ENCODE data around the gene SERPINB10.
A peak's percentile ranks its signal among the peaks of the same experiment; 100 is the strongest.

Gene SERPINB10

DNA sequence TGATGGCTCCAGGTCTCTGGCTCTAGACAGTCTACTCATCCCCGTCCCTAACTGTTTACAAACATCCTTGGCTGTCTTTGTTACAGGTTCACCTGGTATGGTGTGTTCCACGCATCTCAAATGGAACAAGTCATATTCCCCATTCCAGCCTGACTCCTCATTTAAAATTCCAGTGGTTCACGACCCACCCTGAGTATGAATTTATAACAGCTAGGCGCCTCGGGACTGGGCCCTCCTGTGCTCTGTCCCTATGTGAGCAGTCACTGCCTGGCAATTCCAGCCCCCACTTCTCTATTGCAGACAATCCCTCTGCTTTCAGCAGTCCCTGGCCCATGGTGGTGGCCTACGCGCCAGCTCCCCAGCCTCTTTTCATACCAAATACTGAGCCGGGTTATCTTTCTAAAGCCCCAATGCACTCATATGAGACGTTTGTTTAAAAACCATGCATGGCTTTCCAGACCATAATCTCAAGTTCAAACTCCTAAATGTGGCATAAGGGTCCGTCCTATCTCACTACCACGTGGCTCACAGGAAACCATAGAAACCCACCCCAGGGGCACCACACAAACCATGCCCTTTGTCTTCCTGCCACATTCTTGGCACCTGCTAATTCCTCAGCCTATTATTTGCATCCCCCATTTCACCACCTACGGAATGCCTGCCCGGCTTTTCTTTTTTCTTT, 63.7 kb downstream of the SERPINB10 start:
- Histone ChIP-seq H3K4me1 (ENCODE audit: control insufficient read depth in 1 of 2, insufficient read depth in 2 of 2, low read length in 2 of 2) (peaks cover 4 to 8% of the 10 kb centered on the region in 2 donors), H3K27ac (ENCODE audit: low read length) (peak overlapping the region; percentile 78), H3K9me3 (ENCODE audit: control insufficient read depth in 1 of 2, low read length in 2 of 2) (no peaks in the 10 kb centered on the region), H3K27me3 (ENCODE audit: low read depth, low read length) (no peaks in the 10 kb centered on the region), H3K4me3 (ENCODE audit: low read depth in 1 of 2, low read length in 2 of 2) (peak overlapping the region; percentile 60 to 67), H3K36me3 (ENCODE audit: control insufficient read depth in 1 of 2, insufficient read depth in 2 of 2, low read length in 2 of 2) (no peaks in the 10 kb centered on the region)

GRCh38 chr18:63972002-63972376, 64.2 kb downstream of the SERPINB10 start:
- Histone ChIP-seq H3K9me3 (ENCODE audit: control insufficient read depth in 1 of 2, low read length in 2 of 2) (no peaks in the 10 kb centered on the region), H3K27me3 (ENCODE audit: low read depth, low read length) (no peaks in the 10 kb centered on the region), H3K4me1 (ENCODE audit: control insufficient read depth in 1 of 2, insufficient read depth in 2 of 2, low read length in 2 of 2) (peaks cover 4 to 8% of the 10 kb centered on the region in 2 donors), H3K27ac (ENCODE audit: low read length) (no peak overlapping the region), H3K36me3 (ENCODE audit: control insufficient read depth in 1 of 2, insufficient read depth in 2 of 2, low read length in 2 of 2) (no peaks in the 10 kb centered on the region), H3K4me3 (ENCODE audit: low read depth in 1 of 2, low read length in 2 of 2) (no peak overlapping the region)

DNA sequence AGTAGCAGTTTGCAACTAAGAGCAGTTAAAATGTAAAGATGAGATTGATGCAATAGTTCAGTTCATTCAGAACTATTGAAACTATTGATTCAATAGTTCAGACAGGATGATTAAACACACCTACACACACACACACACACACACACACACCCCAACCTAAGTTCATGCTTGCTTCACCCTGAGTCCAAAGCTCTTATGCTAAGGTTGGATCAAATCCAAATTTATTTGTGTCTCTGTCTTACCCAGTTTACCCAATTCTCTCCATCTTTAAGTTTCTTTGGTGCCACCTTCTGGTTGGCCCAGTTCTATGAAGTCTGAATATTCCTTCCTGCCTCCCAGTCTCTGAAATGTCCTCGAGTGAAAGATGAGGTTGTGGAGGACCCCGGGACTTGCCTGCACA, 67.2 kb downstream of the SERPINB10 start:
- Histone ChIP-seq H3K9me3 (ENCODE audit: control insufficient read depth in 1 of 2, low read length in 2 of 2) (no peaks in the 10 kb centered on the region), H3K27ac (ENCODE audit: low read length) (no peak overlapping the region), H3K36me3 (ENCODE audit: control insufficient read depth in 1 of 2, insufficient read depth in 2 of 2, low read length in 2 of 2) (no peaks in the 10 kb centered on the region), H3K4me1 (ENCODE audit: control insufficient read depth in 1 of 2, insufficient read depth in 2 of 2, low read length in 2 of 2) (peaks cover 0 to under 1% of the 10 kb centered on the region in 2 donors), H3K4me3 (ENCODE audit: low read depth in 1 of 2, low read length in 2 of 2) (no peak overlapping the region), H3K27me3 (ENCODE audit: low read depth, low read length) (no peaks in the 10 kb centered on the region)

GRCh38 chr18:63975628-63976027, 67.9 kb downstream of the SERPINB10 start:
- no peaks in the 10 kb centered on the region for H3K27me3 ChIP-seq (ENCODE audit: low read depth, low read length)
- H3K9me3 ChIP-seq (ENCODE audit: control insufficient read depth in 1 of 2, low read length in 2 of 2), result no peaks in the 10 kb centered on the region
- no peak overlapping the region for H3K27ac ChIP-seq (ENCODE audit: low read length)
- H3K4me1 ChIP-seq (ENCODE audit: control insufficient read depth in 1 of 2, insufficient read depth in 2 of 2, low read length in 2 of 2), result peaks cover 0 to 3% of the 10 kb centered on the region in 2 donors
- no peak overlapping the region for H3K4me3 ChIP-seq (ENCODE audit: low read depth in 1 of 2, low read length in 2 of 2)
- no peaks in the 10 kb centered on the region for H3K36me3 ChIP-seq (ENCODE audit: control insufficient read depth in 1 of 2, insufficient read depth in 2 of 2, low read length in 2 of 2)

DNA sequence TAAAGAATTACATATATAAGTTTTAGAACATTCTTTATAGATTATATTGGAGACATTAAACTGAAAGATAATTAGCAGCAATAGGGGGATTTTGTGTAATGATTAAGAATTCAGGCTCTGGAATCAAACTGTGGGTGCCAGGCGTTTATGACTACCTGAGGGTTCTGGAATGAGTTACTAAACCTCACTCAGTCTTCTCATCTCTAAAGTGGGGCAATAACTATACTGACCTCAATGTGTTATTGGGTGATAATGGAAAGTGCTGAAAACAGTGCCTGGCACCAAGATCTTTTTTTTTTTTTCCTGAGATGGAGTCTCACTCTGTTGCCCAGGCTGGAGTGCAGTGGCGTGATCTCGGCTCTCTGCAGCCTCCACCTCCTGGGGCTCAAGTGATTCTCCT, 69.3 kb downstream of the SERPINB10 start:
- Histone ChIP-seq H3K36me3 (ENCODE audit: control insufficient read depth in 1 of 2, insufficient read depth in 2 of 2, low read length in 2 of 2) (peaks cover 4 to 6% of the 10 kb centered on the region in 2 donors), H3K4me3 (ENCODE audit: low read depth in 1 of 2, low read length in 2 of 2) (no peak overlapping the region), H3K27ac (ENCODE audit: low read length) (no peak overlapping the region), H3K27me3 (ENCODE audit: low read depth, low read length) (no peaks in the 10 kb centered on the region), H3K4me1 (ENCODE audit: control insufficient read depth in 1 of 2, insufficient read depth in 2 of 2, low read length in 2 of 2) (peaks cover 0 to 3% of the 10 kb centered on the region in 2 donors), H3K9me3 (ENCODE audit: control insufficient read depth in 1 of 2, low read length in 2 of 2) (no peaks in the 10 kb centered on the region)

GRCh38 chr18:63979409-63979920, 71.7 kb downstream of the SERPINB10 start:
- Histone ChIP-seq H3K4me1 (ENCODE audit: control insufficient read depth in 1 of 2, insufficient read depth in 2 of 2, low read length in 2 of 2) (peaks cover 0 to 3% of the 10 kb centered on the region in 2 donors), H3K36me3 (ENCODE audit: control insufficient read depth in 1 of 2, insufficient read depth in 2 of 2, low read length in 2 of 2) (peaks cover 17% of the 10 kb centered on the region in 2 donors), H3K27ac (ENCODE audit: low read length) (peak overlapping the region; percentile 48), H3K27me3 (ENCODE audit: low read depth, low read length) (no peaks in the 10 kb centered on the region), H3K9me3 (ENCODE audit: control insufficient read depth in 1 of 2, low read length in 2 of 2) (no peaks in the 10 kb centered on the region), H3K4me3 (ENCODE audit: low read depth in 1 of 2, low read length in 2 of 2) (peak overlapping the region; percentile 51 to 57)

DNA sequence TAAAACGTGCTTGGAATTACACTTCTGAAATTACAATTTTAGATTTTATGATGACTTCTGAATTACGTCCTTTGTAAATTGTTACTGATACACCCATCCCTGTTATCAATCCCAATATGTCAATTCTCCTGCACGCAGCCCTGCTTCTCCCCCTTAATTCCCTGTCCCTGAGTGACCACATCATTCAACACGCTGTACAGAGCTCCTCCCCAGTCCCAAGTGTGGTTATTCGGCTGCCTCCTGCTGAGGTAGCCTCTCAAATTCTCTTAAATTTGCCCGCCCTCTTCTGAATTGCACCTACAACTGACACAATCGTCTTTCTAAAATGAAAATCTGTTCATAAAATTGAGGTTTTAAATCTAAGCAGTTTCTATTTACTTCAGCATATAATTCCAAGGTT, 72.3 kb downstream of the SERPINB10 start:
- peaks cover 0 to 3% of the 10 kb centered on the region in 2 donors for H3K4me1 ChIP-seq (ENCODE audit: control insufficient read depth in 1 of 2, insufficient read depth in 2 of 2, low read length in 2 of 2)
- no peaks in the 10 kb centered on the region for H3K27me3 ChIP-seq (ENCODE audit: low read depth, low read length)
- H3K9me3 ChIP-seq (ENCODE audit: control insufficient read depth in 1 of 2, low read length in 2 of 2), result no peaks in the 10 kb centered on the region
- peak overlapping the region; percentile 51 to 57 for H3K4me3 ChIP-seq (ENCODE audit: low read depth in 1 of 2, low read length in 2 of 2)
- peaks cover 17% of the 10 kb centered on the region in 2 donors for H3K36me3 ChIP-seq (ENCODE audit: control insufficient read depth in 1 of 2, insufficient read depth in 2 of 2, low read length in 2 of 2)
- peak overlapping the region; percentile 48 for H3K27ac ChIP-seq (ENCODE audit: low read length)

GRCh38 chr18:63980896-63981460, 73.2 kb downstream of the SERPINB10 start:
- Histone ChIP-seq H3K36me3 (ENCODE audit: control insufficient read depth in 1 of 2, insufficient read depth in 2 of 2, low read length in 2 of 2) (peaks cover 17 to 24% of the 10 kb centered on the region in 2 donors), H3K27me3 (ENCODE audit: low read depth, low read length) (no peaks in the 10 kb centered on the region), H3K27ac (ENCODE audit: low read length) (no peak overlapping the region), H3K4me3 (ENCODE audit: low read depth in 1 of 2, low read length in 2 of 2) (no peak overlapping the region), H3K9me3 (ENCODE audit: control insufficient read depth in 1 of 2, low read length in 2 of 2) (no peaks in the 10 kb centered on the region), H3K4me1 (ENCODE audit: control insufficient read depth in 1 of 2, insufficient read depth in 2 of 2, low read length in 2 of 2) (peaks cover 0 to 3% of the 10 kb centered on the region in 2 donors)

GRCh38 chr18:63981719-63982118, 74.0 kb downstream of the SERPINB10 start:
- H3K27me3 ChIP-seq (ENCODE audit: low read depth, low read length), result no peaks in the 10 kb centered on the region
- H3K27ac ChIP-seq (ENCODE audit: low read length), result no peak overlapping the region
- peaks cover 0 to 3% of the 10 kb centered on the region in 2 donors for H3K4me1 ChIP-seq (ENCODE audit: control insufficient read depth in 1 of 2, insufficient read depth in 2 of 2, low read length in 2 of 2)
- peaks cover 17 to 24% of the 10 kb centered on the region in 2 donors for H3K36me3 ChIP-seq (ENCODE audit: control insufficient read depth in 1 of 2, insufficient read depth in 2 of 2, low read length in 2 of 2)
- H3K9me3 ChIP-seq (ENCODE audit: control insufficient read depth in 1 of 2, low read length in 2 of 2), result no peaks in the 10 kb centered on the region
- H3K4me3 ChIP-seq (ENCODE audit: low read depth in 1 of 2, low read length in 2 of 2), result no peak overlapping the region

DNA sequence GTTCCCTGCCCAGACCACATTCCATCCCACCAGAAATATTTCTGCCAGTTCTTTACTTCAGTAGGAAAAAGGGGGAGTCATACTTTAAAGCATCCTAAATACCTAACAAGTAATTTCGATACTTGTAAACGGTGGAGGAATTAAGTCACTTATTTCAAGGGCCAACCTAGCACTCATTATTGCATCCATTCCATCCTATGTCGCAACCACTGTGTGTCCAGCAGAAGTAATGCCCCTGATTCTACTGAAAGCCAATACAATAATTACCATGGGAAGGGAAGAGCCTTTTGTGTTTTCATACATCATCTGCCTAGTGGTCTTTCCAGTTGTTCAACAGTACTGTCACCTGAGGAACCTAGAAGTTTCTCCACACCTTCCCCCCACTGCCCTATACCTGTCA, 74.6 kb downstream of the SERPINB10 start:
- Histone ChIP-seq H3K9me3 (ENCODE audit: control insufficient read depth in 1 of 2, low read length in 2 of 2) (no peaks in the 10 kb centered on the region), H3K27me3 (ENCODE audit: low read depth, low read length) (no peaks in the 10 kb centered on the region), H3K4me3 (ENCODE audit: low read depth in 1 of 2, low read length in 2 of 2) (no peak overlapping the region), H3K36me3 (ENCODE audit: control insufficient read depth in 1 of 2, insufficient read depth in 2 of 2, low read length in 2 of 2) (peaks cover 22 to 29% of the 10 kb centered on the region in 2 donors), H3K27ac (ENCODE audit: low read length) (no peak overlapping the region), H3K4me1 (ENCODE audit: control insufficient read depth in 1 of 2, insufficient read depth in 2 of 2, low read length in 2 of 2) (peaks cover 0 to 3% of the 10 kb centered on the region in 2 donors)

All from muscle layer of duodenum (tissue), 2 donors.